ENCODE data around the gene ST14. TPM values are rescaled to one million over a fixed set of nuclear protein-coding genes. Genes with fewer than 3 reads are reported as not detected.

ST14 gene
- polyA plus RNA-seq, 1 of the 3 experiments (the other 2 are of a cell fraction): not detected

- no peaks in the 10 kb centered on the region for H3F3A ChIP-seq (replicated peaks; ENCODE audit: insufficient read depth)
- H3K4me3 ChIP-seq (ENCODE audit: low read depth in 2 of 2, low read length in 1 of 2): no peak overlapping the region
- CTCF ChIA-PET: interaction anchor here (0.5 to 2.2 kb wide), 3 partner anchors 15 to 21 kb away, joined by 3 to 6 read pairs (median 4); no protein-coding TSS in a partner anchor
- TF ChIP-seq PBX3 (IDR thresholded peaks at IDR 0.05) (no peak), NFIC (IDR thresholded peaks at IDR 0.05; ENCODE audit: borderline replicate concordance) (no peak), USF2 (IDR thresholded peaks at IDR 0.05; ENCODE audit: borderline replicate concordance, low read depth, low read length) (no peak), MAX (IDR thresholded peaks at IDR 0.05; ENCODE audit: low read depth) (no peak), EP300 (IDR thresholded peaks at IDR 0.05; ENCODE audit: borderline replicate concordance in 1 of 2, low read depth in 1 of 2, low read length in 1 of 2) (no peak), RXRA (IDR thresholded peaks at IDR 0.05; ENCODE audit: borderline replicate concordance, low read depth) (no peak), RAD21 (IDR thresholded peaks at IDR 0.05; ENCODE audit: low read length) (no peak), SMC3 (IDR thresholded peaks at IDR 0.05; ENCODE audit: low read depth, low read length) (no peak), IRF3 (IDR thresholded peaks at IDR 0.05; ENCODE audit: low read depth, low read length) (no peak), FOXJ3 (CRISPR knock-in tag; IDR thresholded peaks at IDR 0.05) (no peak), RFX5 (IDR thresholded peaks at IDR 0.05; ENCODE audit: low read length) (no peak)
- H3K36me3 ChIP-seq (replicated peaks in 1 of 2; ENCODE audit: control insufficient read depth in 1 of 2, insufficient read depth in 2 of 2, low read length in 1 of 2): no peaks in the 10 kb centered on the region
- H2AFZ ChIP-seq (ENCODE audit: low read depth): no peak overlapping the region
- H3K9ac ChIP-seq: no peak overlapping the region
- H4K20me1 ChIP-seq (ENCODE audit: insufficient read depth): no peaks in the 10 kb centered on the region
- 78% methylated on average over 5 of the region's 22 CpGs for WGBS (ENCODE audit: low lambda C conversion rate)
- DNase-seq: no peak
- no peaks in the 10 kb centered on the region for H3K79me2 ChIP-seq (ENCODE audit: insufficient read depth)
- no peaks in the 10 kb centered on the region for H3K9me3 ChIP-seq
- no peak overlapping the region for H3K27ac ChIP-seq (ENCODE audit: low read depth in 2 of 2, low read length in 1 of 2)
- H3K9me2 ChIP-seq: no peaks in the 10 kb centered on the region
- peaks cover 5% of the 10 kb centered on the region; the same call in 1 of the 2 replicates for H3K27me3 ChIP-seq (ENCODE audit: insufficient read depth)
- no peak overlapping the region for H3K4me2 ChIP-seq
- POLR2A ChIA-PET: no interaction called here
- no peaks in the 10 kb centered on the region for H3K4me1 ChIP-seq (ENCODE audit: control insufficient read depth in 1 of 2, insufficient read depth in 2 of 2, low read depth in 1 of 2, low read length in 1 of 2)
Measured at GRCh38 chr11:130198292-130198691, 38.7 kb downstream of the ST14 start.

GRCh38 chr11:130198964-130199363, 39.4 kb downstream of the ST14 start:
- H3K27me3 ChIP-seq (ENCODE audit: insufficient read depth): peaks cover 12% of the 10 kb centered on the region; the same call in 1 of the 2 replicates
- H3K79me2 ChIP-seq (ENCODE audit: insufficient read depth): no peaks in the 10 kb centered on the region
- TF ChIP-seq MAX (IDR thresholded peaks at IDR 0.05; ENCODE audit: low read depth) (no peak), SIN3A (IDR thresholded peaks at IDR 0.05; ENCODE audit: borderline replicate concordance, low read depth, low read length) (no peak), CHD2 (IDR thresholded peaks at IDR 0.05; ENCODE audit: low read length, partially characterized antibody) (no peak)
- no peaks in the 10 kb centered on the region for H4K20me1 ChIP-seq (ENCODE audit: insufficient read depth)
- no peak overlapping the region for H3K9ac ChIP-seq
- WGBS (ENCODE audit: low lambda C conversion rate): 89% methylated on average over 14 of the region's 15 CpGs
- no peaks in the 10 kb centered on the region for H3F3A ChIP-seq (replicated peaks; ENCODE audit: insufficient read depth)
- no peak overlapping the region for H2AFZ ChIP-seq (ENCODE audit: low read depth)
- no peak overlapping the region for H3K4me2 ChIP-seq
- H3K36me3 ChIP-seq (replicated peaks in 1 of 2; ENCODE audit: control insufficient read depth in 1 of 2, insufficient read depth in 2 of 2, low read length in 1 of 2): no peaks in the 10 kb centered on the region
- H3K4me3 ChIP-seq (ENCODE audit: low read depth in 2 of 2, low read length in 1 of 2): no peak overlapping the region
- CTCF ChIA-PET: interaction anchor here (1.2 to 1.4 kb wide), 2 partner anchors 10 to 14 kb away, joined by 3 read pairs; no protein-coding TSS in a partner anchor
- no peaks in the 10 kb centered on the region for H3K9me2 ChIP-seq
- H3K9me3 ChIP-seq: no peaks in the 10 kb centered on the region
- H3K4me1 ChIP-seq (ENCODE audit: control insufficient read depth in 1 of 2, insufficient read depth in 2 of 2, low read depth in 1 of 2, low read length in 1 of 2): no peaks in the 10 kb centered on the region
- H3K27ac ChIP-seq (ENCODE audit: low read depth in 2 of 2, low read length in 1 of 2): no peak overlapping the region
- POLR2A ChIA-PET: no interaction called here
- DNase-seq: no peak

Data from SK-N-SH (cell line).